ENCODE results near the gene PPP1R36.

- TF ChIP-seq BHLHE40 (IDR thresholded peaks at IDR 0.05; ENCODE audit: borderline replicate concordance) (no peak), TARDBP (IDR thresholded peaks at IDR 0.05) (no peak), SUZ12 (IDR thresholded peaks at IDR 0.05) (no peak), FOXA1 (IDR thresholded peaks at IDR 0.05) (no peak), ZNF384 (IDR thresholded peaks at IDR 0.05) (no peak), SP1 (IDR thresholded peaks at IDR 0.05) (no peak), ARNT (IDR thresholded peaks at IDR 0.05) (no peak), LEF1 (IDR thresholded peaks at IDR 0.05; ENCODE audit: borderline replicate concordance) (no peak), NFRKB (IDR thresholded peaks at IDR 0.05) (no peak), FOXM1 (IDR thresholded peaks at IDR 0.05; ENCODE audit: borderline replicate concordance) (no peak), ELF4 (IDR thresholded peaks at IDR 0.05) (no peak)
These were observed 87.2 kb downstream of the PPP1R36 start for GRCh38 chr14:64636980-64637429.

Data from HEK293T (cell line).